H1 (cell line): ENCODE measurements around the gene STRN4. TPM values are rescaled to one million over a fixed set of nuclear protein-coding genes. Genes with fewer than 3 reads are reported as not detected.
A peak's percentile ranks its signal among the peaks of the same experiment; 100 is the strongest.

ENCODE experiments used
- CTCF ChIA-PET: fragments of 300-600 bp; sonication (Branson Sonifier 250); formaldehyde crosslinking; loops from one replicate; lab custom pipeline; 2021; ENCODE audit not compliant: partially characterized antibody; lab: Charles Lee
- POLR2A ChIA-PET: fragments of 300-600 bp; sonication (Branson Sonifier 250); formaldehyde crosslinking; loops from one replicate; lab custom pipeline; 2021; ENCODE audit warnings: inconsistent platforms; ENCODE audit not compliant: partially characterized antibody; lab: Charles Lee
- DNase-seq, 2 experiments: peaks; one replicate each; pipeline versions ENCODE4 v3.0.0 to v3.0.0-alpha.2; 2010 to 2022; ENCODE audit warnings: low spot score in 2 of 2, low read depth in 1 of 2, mixed read lengths in 1 of 2
- FAIRE-seq: peaks from 2 replicates; lab custom pipeline; 2011; peaks lifted over from hg19 to GRCh38; lab: Jason Lieb, UNC
- H2AFZ ChIP-seq: 2 replicates; pipeline ENCODE4 v1.8.1; 2012; ENCODE audit warnings: low read length, inconsistent platforms
- H2AK5ac ChIP-seq: 2 replicates; pipeline ENCODE4 v1.6.1; 2013; ENCODE audit warnings: low read depth, low read length
- H2BK120ac ChIP-seq: replicated peaks from 2 replicates; pipeline ENCODE3; 2013; ENCODE audit warnings: low read depth, low read length, inconsistent platforms
- H2BK12ac ChIP-seq: 2 replicates; pipeline ENCODE4 v1.6.1; 2013; ENCODE audit warnings: low read depth, low read length
- H2BK15ac ChIP-seq: 2 replicates; pipeline ENCODE4 v1.6.1; 2013; ENCODE audit warnings: low read length
- H2BK20ac ChIP-seq: 2 replicates; pipeline ENCODE4 v1.6.1; 2013; ENCODE audit warnings: low read length
- H2BK5ac ChIP-seq: 2 replicates; pipeline ENCODE4 v1.6.1; 2013; ENCODE audit warnings: low read depth, low read length
- H3K14ac ChIP-seq: 2 replicates; pipeline ENCODE4 v1.6.1; 2013; ENCODE audit warnings: inconsistent platforms; ENCODE audit not compliant: insufficient read length
- H3K18ac ChIP-seq: 2 replicates; pipeline ENCODE4 v1.6.1; 2013; ENCODE audit warnings: low read length; ENCODE audit errors: extremely low read depth
- H3K23ac ChIP-seq: 2 replicates; pipeline ENCODE4 v1.6.1; 2013; ENCODE audit warnings: inconsistent platforms; ENCODE audit not compliant: insufficient read length
- H3K23me2 ChIP-seq: 2 replicates; pipeline ENCODE4 v1.6.1; 2013; ENCODE audit warnings: low read depth, low read length
- H3K27ac ChIP-seq: 2 replicates; pipeline ENCODE4 v1.6.1; 2011; ENCODE audit warnings: low read depth, low read length, inconsistent platforms
- H3K27me3 ChIP-seq, 4 experiments: replicated peaks in 1 of 4; 1 replicate in 1 of 4; 2 replicates in 3 of 4; pipeline versions ENCODE4 v1.6.1 to v1.8.1; 2011 to 2013; ENCODE audit warnings: low read length in 3 of 4, mild to moderate bottlenecking in 3 of 4, inconsistent platforms in 2 of 4, mixed read lengths in 2 of 4, moderate library complexity in 1 of 4; ENCODE audit not compliant: control insufficient read depth in 3 of 4, insufficient read depth in 3 of 4; ENCODE audit errors: extremely low read depth in 1 of 4
- H3K36me3 ChIP-seq, 4 experiments: 2 replicates each; pipeline versions ENCODE4 v1.6.1 to v1.8.1; 2011 to 2013; ENCODE audit warnings: mild to moderate bottlenecking in 4 of 4, low read length in 3 of 4, moderate library complexity in 2 of 4, control low read depth in 1 of 4, inconsistent platforms in 1 of 4; ENCODE audit not compliant: insufficient read depth in 4 of 4, control insufficient read depth in 2 of 4
- H3K4ac ChIP-seq: replicated peaks from 2 replicates; pipeline ENCODE3; 2013; ENCODE audit warnings: low read length, low read depth, mixed read lengths, inconsistent platforms; ENCODE audit not compliant: insufficient read length
- H3K4me1 ChIP-seq, 4 experiments: replicated peaks in 1 of 4; 1 replicate in 1 of 4; 2 replicates in 3 of 4; pipeline versions ENCODE4 v1.6.1 to v1.8.1; 2011 to 2013; ENCODE audit warnings: low read length in 3 of 4, inconsistent platforms in 2 of 4, mixed read lengths in 1 of 4; ENCODE audit not compliant: insufficient read depth in 4 of 4, control insufficient read depth in 3 of 4
- H3K4me2 ChIP-seq, 2 experiments: 2 replicates each; pipeline versions ENCODE4 v1.6.1 to v1.8.1; 2011 to 2013; ENCODE audit warnings: low read depth in 2 of 2, low read length in 2 of 2, control low read depth in 1 of 2, inconsistent platforms in 1 of 2, mild to moderate bottlenecking in 1 of 2; ENCODE audit not compliant: insufficient read depth in 1 of 2
- H3K4me3 ChIP-seq, 4 experiments: fragments of 200-600, 300-600 bp in 1 of 4; sonication (generic), shearing (Covaris generic), sonication (Bioruptor Twin) in 1 of 4; 2 replicates each; pipeline versions ENCODE4 v1.5.1 to v1.8.1; 2011 to 2016; ENCODE audit warnings: low read length in 4 of 4, low read depth in 3 of 4, control low read depth in 2 of 4, inconsistent platforms in 2 of 4, mild to moderate bottlenecking in 2 of 4, mixed read lengths in 1 of 4, moderate library complexity in 1 of 4; ENCODE audit not compliant: insufficient read depth in 2 of 4; ENCODE audit errors: extremely low read depth in 1 of 4
- H3K56ac ChIP-seq: replicated peaks from 2 replicates; pipeline ENCODE3; 2013; ENCODE audit warnings: low read depth, mild to moderate bottlenecking, mixed read lengths, low read length, inconsistent platforms; ENCODE audit not compliant: insufficient read length
- H3K79me1 ChIP-seq: 2 replicates; pipeline ENCODE4 v1.6.1; 2013; ENCODE audit warnings: low read depth, low read length, control low read depth
- H3K79me2 ChIP-seq, 2 experiments: 2 replicates each; pipeline versions ENCODE4 v1.6.1 to v1.8.1; 2012 to 2013; ENCODE audit warnings: low read length in 2 of 2, mild to moderate bottlenecking in 2 of 2, inconsistent platforms in 1 of 2; ENCODE audit not compliant: insufficient read depth in 2 of 2, control insufficient read depth in 1 of 2
- H3K9ac ChIP-seq, 4 experiments: replicated peaks in 1 of 4; 1 replicate in 1 of 4; 2 replicates in 3 of 4; pipeline versions ENCODE4 v1.6.1 to v1.8.1; 2011 to 2013; ENCODE audit warnings: low read depth in 3 of 4, low read length in 3 of 4, control low read depth in 2 of 4, mild to moderate bottlenecking in 2 of 4, moderate library complexity in 2 of 4, inconsistent platforms in 1 of 4; ENCODE audit errors: extremely low read depth in 1 of 4
- H3K9me3 ChIP-seq, 2 experiments: 2 replicates each; pipeline versions ENCODE4 v1.6.1 to v1.8.1; 2012 to 2013; ENCODE audit warnings: mild to moderate bottlenecking in 2 of 2, moderate library complexity in 2 of 2, control low read depth in 1 of 2, inconsistent platforms in 1 of 2, low read depth in 1 of 2, low read length in 1 of 2, mixed read lengths in 1 of 2; ENCODE audit not compliant: insufficient read depth in 2 of 2
- H4K20me1 ChIP-seq, 2 experiments: replicated peaks in 1 of 2; 2 replicates each; pipeline versions ENCODE3 to v1.8.1; 2011 to 2013; ENCODE audit warnings: inconsistent platforms in 2 of 2, low read length in 2 of 2, mild to moderate bottlenecking in 1 of 2; ENCODE audit not compliant: insufficient read depth in 2 of 2, control insufficient read depth in 1 of 2
- H4K5ac ChIP-seq: 2 replicates; pipeline ENCODE4 v1.6.1; 2013; ENCODE audit warnings: low read length, low read depth, mixed read lengths, inconsistent platforms; ENCODE audit not compliant: insufficient read length
- H4K8ac ChIP-seq: 2 replicates; pipeline ENCODE4 v1.8.0; 2013; ENCODE audit warnings: mild to moderate bottlenecking, moderate library complexity, low read length, inconsistent platforms; ENCODE audit not compliant: insufficient read depth; ENCODE audit errors: extremely low read depth
- H4K91ac ChIP-seq: replicated peaks from 2 replicates; pipeline ENCODE3; 2013; ENCODE audit warnings: low read length, mixed read lengths, inconsistent platforms; ENCODE audit not compliant: insufficient read length
- BACH1 ChIP-seq: IDR thresholded peaks from 2 replicates; pipeline ENCODE4 v1.6.1; 2012; ENCODE audit warnings: low read length, improper control_type of control experiment
- BRCA1 ChIP-seq: IDR thresholded peaks from 2 replicates; pipeline ENCODE4 v1.6.1; 2012; ENCODE audit warnings: low read depth, low read length, improper control_type of control experiment
- CBX8 ChIP-seq: fragments of 300-800, 300-1000 bp; sonication (generic); IDR thresholded peaks from 2 replicates; pipeline ENCODE4 v1.7.1; 2016; ENCODE audit warnings: low read depth, low read length, borderline replicate concordance
- CHD1 ChIP-seq: IDR thresholded peaks from 2 replicates; pipeline ENCODE4 v1.6.1; 2012; ENCODE audit warnings: low read depth, low read length, improper control_type of control experiment
- EP300 ChIP-seq, 2 experiments: IDR thresholded peaks; 1 replicate in 1 of 2; 2 replicates in 1 of 2; pipeline ENCODE4 v1.6.1; 2011 to 2012; ENCODE audit warnings: low read depth in 2 of 2, low read length in 2 of 2, mild to moderate bottlenecking in 2 of 2, borderline replicate concordance in 1 of 2, inconsistent platforms in 1 of 2, moderate library complexity in 1 of 2
- JUN ChIP-seq: IDR thresholded peaks from 2 replicates; pipeline ENCODE4 v1.6.1; 2011; ENCODE audit warnings: low read depth, mild to moderate bottlenecking, improper control_type of control experiment, low read length
- KDM4A ChIP-seq: IDR thresholded peaks from one replicate; pipeline ENCODE4 v1.7.1; 2012; ENCODE audit warnings: low read depth, mild to moderate bottlenecking, moderate library complexity, low read length, inconsistent platforms; ENCODE audit not compliant: severe bottlenecking
- NRF1 ChIP-seq: IDR thresholded peaks from 2 replicates; pipeline ENCODE4 v1.6.1; 2011; ENCODE audit warnings: mild to moderate bottlenecking, low read depth, low read length, improper control_type of control experiment
- RXRA ChIP-seq: IDR thresholded peaks from 2 replicates; pipeline ENCODE4 v1.6.1; 2011; ENCODE audit warnings: low read depth, mild to moderate bottlenecking, low read length, moderate library complexity; ENCODE audit not compliant: insufficient read depth
- YY1 ChIP-seq: IDR thresholded peaks from 2 replicates; pipeline ENCODE4 v1.6.1; 2011; ENCODE audit warnings: low read depth, mild to moderate bottlenecking, low read length
- WGBS, 2 experiments: shearing (Covaris generic) in 1 of 2; methylation state at CpG; one replicate each; pipeline versions ENCODE4 v1.1.6 to v1.1.7; 2013 to 2015; ENCODE audit warnings: low lambda C conversion rate in 2 of 2, mixed read lengths in 2 of 2, inconsistent platforms in 1 of 2, low coverage in 1 of 2, missing lambda C conversion rate in 1 of 2; ENCODE audit not compliant: insufficient replicate concordance in 2 of 2, insufficient coverage in 1 of 2, insufficient read length in 1 of 2; ENCODE audit errors: extremely low coverage in 1 of 2, missing lambda C conversion rate in 1 of 2; 5-methylcytosine and 5-hydroxymethylcytosine counted together
- polyA plus RNA-seq, 7 experiments: library from polyadenylated mRNA; depleted of rRNA in 3 of 7; stranded (reverse) in 5 of 7; unstranded in 2 of 7; fragments of >200 nt in 5 of 7; fragments of 200-250 nt in 2 of 7; gene quantifications; 1 replicate in 5 of 7; 2 replicates in 1 of 7; 4 replicates in 1 of 7; pipeline versions ENCODE4 v1.2.1 to v1.2.3, GENCODE V29; 2011 to 2013; ENCODE audit warnings: missing spikeins in 2 of 7, mixed read lengths in 2 of 7
- total RNA-seq: library from RNA; stranded (reverse); fragmentation: NEBNext Ultra II Directional; extraction: Animal tissue kit (Norgen Biotek cat#: 25700); gene quantifications from 2 replicates; pipeline ENCODE4 v1.2.1, GENCODE V29; 2021
- TF ChIP-seq, protein P1 (sequence below): IDR thresholded peaks from 2 replicates; pipeline ENCODE4 v1.6.1; 2012; ENCODE audit warnings: inconsistent platforms

Gene STRN4
- total and polyA plus RNA-seq, 2 of the 8 experiments (the other 6 are each of a cell fraction or from before 2014, with no cell fraction given), result 120 to 187 TPM

- WGBS, 2 experiments, result 3% methylated on average over 45 of the region's 46 CpGs; no CpG with 5 or more reads in 1 of the 2 experiments
- Histone ChIP-seq H2AFZ (no peak within 1 kb of the TSS; the same call in 1 of the 2 replicates), H3K4ac (peak within 1 kb of the TSS; percentile 53), H2BK20ac (0 out of 2 replicates have a peak within 1 kb of the TSS, but pooled peaks have one; percentile 43), H2BK5ac (peak within 1 kb of the TSS; percentile 62), H3K23me2 (peaks cover 15% of the 10 kb centered on the region), H3K9me3 (no peaks in the 10 kb centered on the region), H4K91ac (peak within 1 kb of the TSS; percentile 57), H2BK15ac (peak within 1 kb of the TSS; percentile 90; the same call in 1 of the 2 replicates), H4K5ac (peak within 1 kb of the TSS; percentile 47), H3K56ac (peak within 1 kb of the TSS; percentile 67), H2AK5ac (no peak within 1 kb of the TSS; the same call in 1 of the 2 replicates), H3K4me1 (peaks cover 6 to 17% (median 10%) of the 10 kb centered on the region in 4 experiments; a peak in 6 of 7 replicates), H2BK12ac (peak within 1 kb of the TSS; percentile 75), H3K4me2 (peak within 1 kb of the TSS; percentile 87 to 98), H3K18ac (peak within 1 kb of the TSS; percentile 95), H4K20me1 (peaks cover 8 to 23% of the 10 kb centered on the region in 2 experiments), H3K23ac (no peak within 1 kb of the TSS), H3K4me3 (peak within 1 kb of the TSS; percentile 78 to 96 (median 90)), H3K9ac (peak within 1 kb of the TSS; percentile 82 to 93 (median 86)), H4K8ac (no peak within 1 kb of the TSS; the same call in none of the 2 replicates), H3K79me1 (peaks cover 2% of the 10 kb centered on the region; the same call in 1 of the 2 replicates), H2BK120ac (peak within 1 kb of the TSS; percentile 64), H3K27ac (peak within 1 kb of the TSS; percentile 77; the same call in 1 of the 2 replicates), H3K27me3 (no peaks in the 10 kb centered on the region; a peak in 1 of 7 replicates), H3K79me2 (peaks cover 29 to 50% of the 10 kb centered on the region in 2 experiments), H3K14ac (no peak within 1 kb of the TSS), H3K36me3 (peaks cover 4 to 22% (median 10%) of the 10 kb centered on the region in 4 experiments; a peak in 7 of 8 replicates)
- DNase-seq (peak; percentile 95 to 99), FAIRE-seq (no peak)
- ChIA-PET POLR2A (interaction anchor here (0.6 to 18.4 kb wide), 42 partner anchors 9 to 369 kb away, joined by 3 to 333 read pairs (median 6); partner anchors contain the start of genes AP2S1, ARHGAP35 and DACT3), CTCF (interaction anchor here (1.4 to 2.4 kb wide), 4 partner anchors 21 to 202 kb away, joined by 5 to 8 read pairs (median 7); no protein-coding TSS in a partner anchor)
- TF ChIP-seq YY1 (no peak), EP300 (IDR thresholded peaks at IDR 0.05; ENCODE audit: borderline replicate concordance in 1 of 2, low read depth in 2 of 2, low read length in 2 of 2) (no peak), NRF1 (no peak), JUN (no peak), BACH1 (no peak), RXRA (no peak), KDM4A (no peak), CBX8 (no peak), BRCA1 (no peak), CHD1 (no peak; the same call in 1 of the 2 replicates)
- TF ChIP-seq, protein P1, sequence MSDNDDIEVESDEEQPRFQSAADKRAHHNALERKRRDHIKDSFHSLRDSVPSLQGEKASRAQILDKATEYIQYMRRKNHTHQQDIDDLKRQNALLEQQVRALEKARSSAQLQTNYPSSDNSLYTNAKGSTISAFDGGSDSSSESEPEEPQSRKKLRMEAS, result peak; percentile 90
Measured at GRCh38 chr19:46788262-46788967, 42.2 kb upstream of the STRN4 start, which contains the start of gene SLC1A5. Gene SLC1A5 (minus strand): TSS chr19:46788594. CDS start chr19:46787965, 629 bp downstream.
